Mucosa of stomach (tissue), 1 donor: ENCODE data around the gene CDH4.

Source experiments
- H3K27me3 ChIP-seq: one replicate; pipeline ENCODE4 v1.7.0; 2013; ENCODE audit warnings: mild to moderate bottlenecking, low read length; ENCODE audit not compliant: control insufficient read depth, insufficient read depth
- H3K36me3 ChIP-seq: one replicate; pipeline ENCODE4 v1.7.0; 2013; ENCODE audit warnings: low read length; ENCODE audit not compliant: control insufficient read depth, insufficient read depth
- H3K4me1 ChIP-seq: one replicate; pipeline ENCODE4 v1.7.0; 2013; ENCODE audit warnings: mild to moderate bottlenecking, low read length; ENCODE audit not compliant: control insufficient read depth, insufficient read depth
- H3K4me3 ChIP-seq: one replicate; pipeline ENCODE4 v1.7.0; 2013; ENCODE audit warnings: low read length
- H3K9ac ChIP-seq: one replicate; pipeline ENCODE4 v1.7.0; 2013; ENCODE audit warnings: mild to moderate bottlenecking, low read length, moderate library complexity
- H3K9me3 ChIP-seq: one replicate; pipeline ENCODE4 v1.7.0; 2013; ENCODE audit warnings: mild to moderate bottlenecking, low read length, moderate library complexity; ENCODE audit not compliant: control insufficient read depth
- donor health status: Pancreatic carcinoma.

CDH4 gene

GRCh38 chr20:61321481-61321880, 69.4 kb downstream of the CDH4 start:
- Histone ChIP-seq H3K27me3 (no peaks in the 10 kb centered on the region), H3K36me3 (no peaks in the 10 kb centered on the region), H3K9me3 (no peaks in the 10 kb centered on the region), H3K4me1 (no peaks in the 10 kb centered on the region), H3K9ac (no peak overlapping the region), H3K4me3 (no peak overlapping the region)

GRCh38 chr20:61322151-61322865, 70.2 kb downstream of the CDH4 start:
- H3K36me3 ChIP-seq = no peaks in the 10 kb centered on the region
- H3K9ac ChIP-seq = no peak overlapping the region
- H3K4me1 ChIP-seq = no peaks in the 10 kb centered on the region
- no peak overlapping the region for H3K4me3 ChIP-seq
- H3K9me3 ChIP-seq = no peaks in the 10 kb centered on the region
- no peaks in the 10 kb centered on the region for H3K27me3 ChIP-seq

DNA sequence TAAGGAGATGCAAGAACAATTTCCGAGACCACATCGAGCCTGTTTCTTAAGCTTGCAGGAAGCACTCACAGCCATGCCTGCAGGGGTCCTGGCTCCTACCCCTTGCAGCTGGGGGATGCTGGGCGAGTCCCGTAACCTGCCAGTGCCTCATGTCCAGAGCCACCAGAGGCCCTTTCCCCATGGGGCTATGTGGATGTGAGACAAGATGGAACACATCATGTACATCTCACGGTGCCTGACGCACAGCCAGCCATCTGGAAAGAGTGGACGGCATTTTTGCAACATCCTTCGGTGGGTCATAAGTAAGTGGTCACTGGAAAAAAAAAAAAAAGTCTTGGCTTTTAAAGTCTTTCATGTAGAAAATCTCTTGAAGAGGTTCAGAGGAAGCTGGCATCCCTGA, 72.8 kb downstream of the CDH4 start:
- Histone ChIP-seq H3K36me3 (no peaks in the 10 kb centered on the region), H3K9ac (no peak overlapping the region), H3K4me1 (no peaks in the 10 kb centered on the region), H3K4me3 (no peak overlapping the region), H3K9me3 (no peaks in the 10 kb centered on the region), H3K27me3 (no peaks in the 10 kb centered on the region)

DNA sequence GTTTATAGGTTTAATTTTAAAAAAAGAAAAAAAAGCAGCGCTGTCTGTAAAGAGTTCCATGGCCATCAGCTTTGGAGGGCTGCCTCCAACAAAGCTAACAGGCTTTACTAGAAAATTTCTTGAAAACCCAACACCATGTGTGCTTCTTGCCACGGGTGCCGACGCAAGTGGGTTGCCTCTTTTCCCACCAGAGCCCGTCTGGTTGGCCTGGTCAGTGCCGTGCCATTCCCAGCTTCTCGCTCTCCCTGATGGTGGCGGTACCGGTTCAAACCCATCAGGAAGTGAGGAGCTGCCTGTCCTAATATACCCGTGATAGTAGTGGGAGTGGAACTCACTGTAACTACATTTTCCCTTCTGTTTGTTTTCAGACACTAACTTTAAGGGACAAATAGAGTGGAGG, 73.7 kb downstream of the CDH4 start:
- H3K27me3 ChIP-seq = no peaks in the 10 kb centered on the region
- H3K4me3 ChIP-seq = no peak overlapping the region
- no peaks in the 10 kb centered on the region for H3K36me3 ChIP-seq
- H3K9me3 ChIP-seq = no peaks in the 10 kb centered on the region
- H3K4me1 ChIP-seq = no peaks in the 10 kb centered on the region
- H3K9ac ChIP-seq = no peak overlapping the region

DNA sequence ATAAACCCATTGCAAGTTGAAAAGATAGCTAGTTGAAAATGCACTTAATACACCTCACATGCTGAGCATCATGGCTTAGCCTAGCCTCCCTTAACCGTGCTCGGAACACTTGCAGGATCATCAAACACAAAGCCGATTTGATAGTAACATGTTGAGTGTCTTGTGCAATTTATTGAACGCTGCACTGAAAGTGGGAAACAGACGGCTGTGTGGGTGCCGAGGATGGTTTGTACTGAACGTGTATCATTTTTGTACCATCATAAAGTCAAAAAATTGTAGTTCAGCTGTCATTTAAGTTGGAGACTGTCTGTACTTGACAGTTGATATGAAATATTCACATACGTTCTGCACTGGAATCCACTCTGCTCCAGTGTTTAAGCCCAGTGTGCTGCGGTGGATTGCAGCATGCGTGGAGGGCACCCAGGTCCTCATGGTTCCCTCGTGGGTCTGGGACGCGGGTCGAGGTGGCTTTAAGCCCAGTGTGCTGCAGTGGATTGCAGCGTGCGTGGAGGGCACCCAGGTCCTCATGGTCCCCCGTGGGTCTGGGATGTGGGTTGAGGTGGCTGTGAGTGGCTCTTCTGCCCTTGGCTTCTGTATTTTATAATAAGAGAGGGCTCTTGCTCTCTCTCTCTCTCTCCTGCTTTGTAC, 77.0 kb downstream of the CDH4 start:
- no peak overlapping the region for H3K4me3 ChIP-seq
- H3K4me1 ChIP-seq = no peaks in the 10 kb centered on the region
- no peaks in the 10 kb centered on the region for H3K9me3 ChIP-seq
- H3K27me3 ChIP-seq = no peaks in the 10 kb centered on the region
- no peaks in the 10 kb centered on the region for H3K36me3 ChIP-seq
- no peak overlapping the region for H3K9ac ChIP-seq

DNA sequence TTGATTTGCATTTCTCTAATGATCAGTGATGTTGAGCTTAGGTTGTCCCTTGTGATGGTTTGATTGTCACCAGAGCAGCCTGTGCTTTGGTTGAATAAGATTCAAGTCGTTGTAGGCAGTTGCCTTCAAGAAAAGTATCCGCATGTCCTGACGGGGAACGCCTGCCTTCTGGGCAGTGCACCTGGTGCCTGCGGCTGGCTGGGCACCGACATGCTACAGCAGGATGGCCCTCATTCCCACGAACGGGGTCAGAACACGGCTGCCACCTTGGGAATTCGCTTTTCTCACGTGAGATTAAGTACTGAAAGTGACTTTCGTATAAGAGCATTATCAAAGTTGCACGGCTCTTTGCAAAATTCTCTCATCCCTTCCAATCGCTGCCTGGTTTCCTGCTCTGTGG, 78.4 kb downstream of the CDH4 start:
- no peaks in the 10 kb centered on the region for H3K27me3 ChIP-seq

GRCh38 chr20:61331543-61331942, 79.5 kb downstream of the CDH4 start:
- H3K4me1 ChIP-seq = no peaks in the 10 kb centered on the region
- H3K9me3 ChIP-seq = no peaks in the 10 kb centered on the region
- H3K27me3 ChIP-seq = no peaks in the 10 kb centered on the region
- no peak overlapping the region for H3K4me3 ChIP-seq
- no peaks in the 10 kb centered on the region for H3K36me3 ChIP-seq
- no peak overlapping the region for H3K9ac ChIP-seq

More for the DNA sequence above, 78.4 kb downstream of the CDH4 start:
- Histone ChIP-seq H3K36me3 (no peaks in the 10 kb centered on the region), H3K9ac (no peak overlapping the region), H3K4me3 (no peak overlapping the region), H3K9me3 (no peaks in the 10 kb centered on the region), H3K4me1 (no peaks in the 10 kb centered on the region)

GRCh38 chr20:61332016-61332975, 80.2 kb downstream of the CDH4 start:
- Histone ChIP-seq H3K9me3 (no peaks in the 10 kb centered on the region), H3K27me3 (no peaks in the 10 kb centered on the region), H3K4me1 (no peaks in the 10 kb centered on the region), H3K4me3 (no peak overlapping the region), H3K36me3 (no peaks in the 10 kb centered on the region), H3K9ac (no peak overlapping the region)

DNA sequence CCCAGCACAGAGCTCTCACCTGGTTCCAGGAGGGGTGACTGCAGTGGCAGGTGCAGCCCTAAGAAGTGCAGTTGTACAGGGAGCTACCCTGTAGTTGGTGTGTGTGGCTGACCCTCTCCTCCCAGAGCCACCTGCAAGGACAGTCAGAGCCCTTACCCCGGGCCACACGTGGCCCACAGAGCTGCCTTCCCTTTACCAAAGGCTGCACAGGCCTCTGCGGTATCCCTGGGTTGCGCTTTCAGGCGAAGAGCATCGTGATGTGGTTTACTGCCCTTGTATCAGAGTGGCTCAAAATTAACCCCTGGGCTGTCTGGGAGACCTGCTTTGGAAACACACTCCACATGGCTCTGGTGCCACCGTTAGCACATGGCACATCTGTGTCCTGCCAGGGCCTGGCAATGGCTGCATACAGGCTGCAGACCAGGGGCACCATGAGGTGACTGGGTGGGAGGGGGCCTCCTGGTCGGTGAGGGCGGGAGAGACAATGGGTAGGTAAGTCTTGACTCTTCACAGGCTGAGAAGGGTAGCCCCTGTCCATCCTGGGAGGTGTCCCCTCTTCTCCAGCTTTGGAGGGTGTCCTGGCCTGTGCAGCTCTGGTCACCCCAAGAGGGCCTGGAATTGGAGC, 81.5 kb downstream of the CDH4 start:
- Histone ChIP-seq H3K9ac (no peak overlapping the region), H3K9me3 (no peaks in the 10 kb centered on the region), H3K4me3 (no peak overlapping the region), H3K4me1 (no peaks in the 10 kb centered on the region), H3K36me3 (no peaks in the 10 kb centered on the region), H3K27me3 (no peaks in the 10 kb centered on the region)

DNA sequence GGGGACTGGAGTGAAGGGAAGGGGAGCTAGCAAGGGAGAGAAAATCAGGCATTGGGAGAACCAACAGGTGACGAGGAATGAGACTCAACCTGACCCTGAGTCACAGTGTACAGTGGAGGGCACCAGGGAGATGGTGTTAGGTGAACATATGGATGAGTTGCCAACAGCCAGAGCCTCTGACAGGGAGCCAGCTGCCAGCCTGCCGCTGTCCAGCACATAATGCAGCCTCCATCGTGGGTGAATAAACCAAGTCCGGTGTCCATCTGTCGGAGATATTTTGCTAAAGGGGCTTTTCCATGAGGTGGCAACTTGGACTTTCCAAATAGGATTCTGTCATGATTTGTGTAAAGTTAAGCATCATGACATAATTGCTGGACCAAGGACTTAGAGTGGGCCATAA, 88.1 kb downstream of the CDH4 start:
- no peak overlapping the region for H3K9ac ChIP-seq
- no peaks in the 10 kb centered on the region for H3K36me3 ChIP-seq
- H3K27me3 ChIP-seq = no peaks in the 10 kb centered on the region
- no peaks in the 10 kb centered on the region for H3K4me1 ChIP-seq
- H3K4me3 ChIP-seq = no peak overlapping the region
- no peaks in the 10 kb centered on the region for H3K9me3 ChIP-seq

GRCh38 chr20:61341605-61342004, 89.5 kb downstream of the CDH4 start:
- Histone ChIP-seq H3K27me3 (no peaks in the 10 kb centered on the region), H3K4me3 (no peak overlapping the region), H3K4me1 (no peaks in the 10 kb centered on the region), H3K9me3 (no peaks in the 10 kb centered on the region), H3K36me3 (no peaks in the 10 kb centered on the region), H3K9ac (no peak overlapping the region)
